ENCODE results near the gene PDZRN4. TPM values are rescaled to one million over a fixed set of nuclear protein-coding genes. Genes with fewer than 3 reads are reported as not detected.
A peak's percentile ranks its signal among the peaks of the same experiment; 100 is the strongest.

PDZRN4 gene
- polyA plus RNA-seq, 2 of the 4 experiments (the other 2 are of a cell fraction): 0.03 TPM

DNA sequence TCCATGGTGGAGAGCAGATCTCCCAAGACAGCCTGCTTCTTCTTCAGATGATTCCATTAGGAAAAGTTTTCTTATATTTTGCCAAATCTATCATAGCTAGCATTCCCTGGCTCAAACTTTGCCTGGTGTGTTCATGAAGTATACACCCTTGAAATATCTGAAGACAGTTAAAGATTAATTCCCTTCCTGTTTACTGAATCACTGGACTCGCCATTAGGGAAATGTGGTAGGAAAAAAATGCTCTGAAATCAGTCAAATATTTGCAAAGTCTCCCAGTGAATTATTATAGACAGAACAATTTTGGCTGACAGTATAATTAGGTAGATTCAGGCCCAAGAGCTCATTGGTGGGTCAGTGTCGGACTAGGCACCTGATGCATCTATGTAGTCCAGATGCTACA lies 86.5 kb downstream of the PDZRN4 start:
- DNase-seq (ENCODE audit: low read depth in 1 of 2, low spot score in 1 of 2): no peak
- Histone ChIP-seq H3K4me3 (no peak overlapping the region), H3K9me3 (no peaks in the 10 kb centered on the region), H3K27ac (no peak overlapping the region), H3K4me1 (peaks cover 5% of the 10 kb centered on the region; the same call in 1 of the 3 replicates), H3K4me2 (0 out of 3 replicates have a peak overlapping the region, but pooled peaks have one; percentile 7)
- ChIA-PET CTCF (interaction anchor here (1.2 kb wide), 1 partner anchor 830 kb away, joined by 4 read pairs; no protein-coding TSS in a partner anchor), POLR2A (no interaction called here)
- FAIRE-seq: no peak
- WGBS (ENCODE audit: missing lambda C conversion rate): 35% methylated on average over 2 of the region's 2 CpGs
- TF ChIP-seq BHLHE40 (IDR thresholded peaks at IDR 0.05; ENCODE audit: low read depth, low read length): no peak
- TF ChIP-seq, protein P1, sequence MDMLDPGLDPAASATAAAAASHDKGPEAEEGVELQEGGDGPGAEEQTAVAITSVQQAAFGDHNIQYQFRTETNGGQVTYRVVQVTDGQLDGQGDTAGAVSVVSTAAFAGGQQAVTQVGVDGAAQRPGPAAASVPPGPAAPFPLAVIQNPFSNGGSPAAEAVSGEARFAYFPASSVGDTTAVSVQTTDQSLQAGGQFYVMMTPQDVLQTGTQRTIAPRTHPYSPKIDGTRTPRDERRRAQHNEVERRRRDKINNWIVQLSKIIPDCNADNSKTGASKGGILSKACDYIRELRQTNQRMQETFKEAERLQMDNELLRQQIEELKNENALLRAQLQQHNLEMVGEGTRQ (IDR thresholded peaks at IDR 0.05): no peak
- no peak for TF ChIP-seq HOXA7 (CRISPR knock-in tag; IDR thresholded peaks at IDR 0.05)
- ATAC-seq: no peak

- FAIRE-seq: peak; percentile 88
- peak; percentile 34 to 55 for DNase-seq (ENCODE audit: low read depth in 1 of 2, low spot score in 1 of 2)
- Histone ChIP-seq H3K4me2 (0 out of 3 replicates have a peak overlapping the region, but pooled peaks have one; percentile 6), H3K4me1 (peaks cover 5% of the 10 kb centered on the region; the same call in 1 of the 3 replicates), H3K9me3 (no peaks in the 10 kb centered on the region), H3K27ac (no peak overlapping the region), H3K4me3 (no peak overlapping the region)
- WGBS (ENCODE audit: missing lambda C conversion rate): 30% methylated on average over 15 of the region's 15 CpGs
- ChIA-PET CTCF (interaction anchor here (0.6 to 3.3 kb wide), 13 partner anchors 10 to 1292 kb away, joined by 3 to 36 read pairs (median 4); no protein-coding TSS in a partner anchor), POLR2A (interaction anchor here (0.5 kb wide), 1 partner anchor 744 kb away, joined by 4 read pairs; no protein-coding TSS in a partner anchor)
- TF ChIP-seq RAD21 (conservative IDR thresholded peaks at IDR 0.05 in 1 of 2, IDR thresholded peaks at IDR 0.05 in 1 of 2) (peak; percentile 83 to 86), SMC3 (IDR thresholded peaks at IDR 0.05) (peak; percentile 80), EHF (CRISPR knock-in tag; IDR thresholded peaks at IDR 0.05) (no peak), TFCP2L1 (CRISPR knock-in tag; IDR thresholded peaks at IDR 0.05) (no peak), MAFK (IDR thresholded peaks at IDR 0.05; ENCODE audit: partially characterized antibody) (peak; percentile 75)
- TF ChIP-seq, protein P2, sequence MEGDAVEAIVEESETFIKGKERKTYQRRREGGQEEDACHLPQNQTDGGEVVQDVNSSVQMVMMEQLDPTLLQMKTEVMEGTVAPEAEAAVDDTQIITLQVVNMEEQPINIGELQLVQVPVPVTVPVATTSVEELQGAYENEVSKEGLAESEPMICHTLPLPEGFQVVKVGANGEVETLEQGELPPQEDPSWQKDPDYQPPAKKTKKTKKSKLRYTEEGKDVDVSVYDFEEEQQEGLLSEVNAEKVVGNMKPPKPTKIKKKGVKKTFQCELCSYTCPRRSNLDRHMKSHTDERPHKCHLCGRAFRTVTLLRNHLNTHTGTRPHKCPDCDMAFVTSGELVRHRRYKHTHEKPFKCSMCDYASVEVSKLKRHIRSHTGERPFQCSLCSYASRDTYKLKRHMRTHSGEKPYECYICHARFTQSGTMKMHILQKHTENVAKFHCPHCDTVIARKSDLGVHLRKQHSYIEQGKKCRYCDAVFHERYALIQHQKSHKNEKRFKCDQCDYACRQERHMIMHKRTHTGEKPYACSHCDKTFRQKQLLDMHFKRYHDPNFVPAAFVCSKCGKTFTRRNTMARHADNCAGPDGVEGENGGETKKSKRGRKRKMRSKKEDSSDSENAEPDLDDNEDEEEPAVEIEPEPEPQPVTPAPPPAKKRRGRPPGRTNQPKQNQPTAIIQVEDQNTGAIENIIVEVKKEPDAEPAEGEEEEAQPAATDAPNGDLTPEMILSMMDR (IDR thresholded peaks at IDR 0.05): peak; percentile 81
- ATAC-seq: peak in 1 of 2 experiments; percentile 68; a peak in 3 of 6 replicates
These were observed 89.2 kb downstream of the PDZRN4 start for GRCh38 chr12:41277100-41277945.

- no peak for ATAC-seq
- DNase-seq (ENCODE audit: low read depth in 1 of 2, low spot score in 1 of 2): no peak
- H3K4me3 ChIP-seq: no peak overlapping the region
- no peaks in the 10 kb centered on the region for H3K9me3 ChIP-seq
- peaks cover 5% of the 10 kb centered on the region; the same call in 1 of the 3 replicates for H3K4me1 ChIP-seq
- no peak overlapping the region for H3K27ac ChIP-seq
- CTCF ChIA-PET: interaction anchor here (0.6 to 3.3 kb wide), 9 partner anchors 10 to 1291 kb away, joined by 3 to 36 read pairs (median 4); no protein-coding TSS in a partner anchor
- no peak for TF ChIP-seq EHMT2 (IDR thresholded peaks at IDR 0.05; ENCODE audit: low read depth)
- TF ChIP-seq HOXA7 (CRISPR knock-in tag; IDR thresholded peaks at IDR 0.05): no peak
- no peak for TF ChIP-seq ZSCAN20 (CRISPR knock-in tag; IDR thresholded peaks at IDR 0.05)
- no peak for TF ChIP-seq NFE2L2 (conservative IDR thresholded peaks at IDR 0.05; ENCODE audit: low read length)
- TF ChIP-seq, protein P2 (IDR thresholded peaks at IDR 0.05): no peak
- TF ChIP-seq FOSL2 (IDR thresholded peaks at IDR 0.05): no peak
- no peak for TF ChIP-seq FOSL2 (CRISPR knock-in tag; IDR thresholded peaks at IDR 0.05)
- no peak for TF ChIP-seq RARB (CRISPR knock-in tag; IDR thresholded peaks at IDR 0.05)
- no peak for TF ChIP-seq SMC3 (IDR thresholded peaks at IDR 0.05)
- TF ChIP-seq MAX (IDR thresholded peaks at IDR 0.05): no peak
- no peak for TF ChIP-seq E2F6 (IDR thresholded peaks at IDR 0.05; ENCODE audit: borderline replicate concordance, low read depth)
- no peak for TF ChIP-seq BHLHE40 (IDR thresholded peaks at IDR 0.05; ENCODE audit: low read depth, low read length)
- no peak for TF ChIP-seq JUNB (IDR thresholded peaks at IDR 0.05)
- no peak for TF ChIP-seq RCOR1 (IDR thresholded peaks at IDR 0.05; ENCODE audit: low read depth, low read length)
- no peak for TF ChIP-seq HEYL (CRISPR knock-in tag; IDR thresholded peaks at IDR 0.05)
- TF ChIP-seq, protein P3, sequence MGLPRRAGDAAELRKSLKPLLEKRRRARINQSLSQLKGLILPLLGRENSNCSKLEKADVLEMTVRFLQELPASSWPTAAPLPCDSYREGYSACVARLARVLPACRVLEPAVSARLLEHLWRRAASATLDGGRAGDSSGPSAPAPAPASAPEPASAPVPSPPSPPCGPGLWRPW (IDR thresholded peaks at IDR 0.05): no peak
- TF ChIP-seq RAD21 (conservative IDR thresholded peaks at IDR 0.05 in 1 of 2, IDR thresholded peaks at IDR 0.05 in 1 of 2): no peak
- TF ChIP-seq ZC3H11A (IDR thresholded peaks at IDR 0.05): no peak
- no peak for TF ChIP-seq HOXB5 (CRISPR knock-in tag; IDR thresholded peaks at IDR 0.05)
- TF ChIP-seq ATOH8 (CRISPR knock-in tag; IDR thresholded peaks at IDR 0.05; ENCODE audit: low read depth): no peak
- TF ChIP-seq ZFP36 (IDR thresholded peaks at IDR 0.05; ENCODE audit: borderline replicate concordance, partially characterized antibody): no peak
- no peak for FAIRE-seq
- POLR2A ChIA-PET: no interaction called here
- no peak overlapping the region for H3K4me2 ChIP-seq
- 90% methylated on average over 3 of the region's 3 CpGs for WGBS (ENCODE audit: missing lambda C conversion rate)
These were observed 89.8 kb downstream of the PDZRN4 start for GRCh38 chr12:41277946-41278267.
